NCI-H1436 (cell line): ENCODE results near the gene CASQ1.

Source experiments
- DNase-seq: peaks from one replicate; lab custom pipeline; 2025; lab: John Stamatoyannopoulos, UW

CASQ1 gene

DNA sequence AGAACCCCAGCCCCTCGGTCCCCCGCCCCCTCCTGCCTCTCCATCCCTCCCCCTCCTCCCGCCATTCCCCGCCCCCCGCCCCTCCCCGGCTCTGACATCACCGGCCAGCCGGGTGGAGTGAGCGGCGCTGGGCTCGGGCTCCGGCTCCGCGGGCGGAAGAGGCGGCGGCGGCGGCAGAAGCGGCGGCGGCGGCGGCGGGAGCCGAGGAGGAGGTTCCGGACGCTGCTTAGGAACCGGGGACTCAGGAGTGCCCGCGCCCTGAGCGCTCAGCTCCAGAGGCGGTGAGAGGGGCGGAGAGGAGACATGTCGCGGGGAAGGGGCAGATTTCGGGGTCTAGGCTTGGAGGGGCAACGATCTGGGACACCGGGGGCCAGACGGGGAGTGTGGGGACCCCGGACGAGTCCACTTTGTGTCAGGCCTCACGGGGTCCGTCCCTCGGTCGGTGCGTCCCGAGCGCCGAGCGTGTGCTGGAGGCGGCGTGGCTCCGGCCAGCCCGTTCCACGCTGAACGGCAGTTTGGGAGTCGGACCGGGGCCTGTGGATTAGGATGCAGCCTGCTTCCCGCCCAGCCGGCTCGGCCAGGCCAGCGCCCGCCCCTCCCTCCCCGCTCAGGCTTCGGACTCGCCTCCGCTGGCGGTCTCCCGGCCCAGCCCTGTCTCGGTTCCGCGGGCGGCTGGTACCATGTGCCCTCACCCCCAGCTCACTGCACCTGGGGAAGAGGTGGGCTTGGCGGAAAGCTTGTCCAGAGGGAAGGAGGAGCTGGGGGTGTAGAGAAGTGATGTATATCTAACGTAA is 15.1 kb downstream of the CASQ1 start, which contains the start of gene PEA15:
TSS of gene PEA15 (plus strand) at position 143 of the 794 bp plus-strand sequence. CDS start 6,161 bp downstream, outside the sequence.
- DNase-seq: peak; percentile 63

DNA sequence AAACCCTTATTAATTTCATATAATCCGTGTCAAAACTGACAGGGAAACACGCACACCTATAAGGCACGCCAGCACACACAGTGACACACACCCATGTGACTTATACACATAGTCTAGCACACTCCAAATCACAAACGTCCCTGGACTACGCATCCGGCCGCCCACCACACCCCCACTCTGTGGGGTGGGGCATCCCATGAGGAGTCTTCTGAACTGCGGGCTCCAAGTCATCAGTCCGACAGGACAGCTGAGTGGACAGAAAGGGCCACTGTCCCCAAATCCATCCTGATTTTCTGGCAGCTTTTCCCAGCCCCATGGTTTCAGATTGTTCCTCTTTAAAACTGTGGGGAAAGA is 15.6 kb downstream of the CASQ1 start:
- DNase-seq: no peak

DNA sequence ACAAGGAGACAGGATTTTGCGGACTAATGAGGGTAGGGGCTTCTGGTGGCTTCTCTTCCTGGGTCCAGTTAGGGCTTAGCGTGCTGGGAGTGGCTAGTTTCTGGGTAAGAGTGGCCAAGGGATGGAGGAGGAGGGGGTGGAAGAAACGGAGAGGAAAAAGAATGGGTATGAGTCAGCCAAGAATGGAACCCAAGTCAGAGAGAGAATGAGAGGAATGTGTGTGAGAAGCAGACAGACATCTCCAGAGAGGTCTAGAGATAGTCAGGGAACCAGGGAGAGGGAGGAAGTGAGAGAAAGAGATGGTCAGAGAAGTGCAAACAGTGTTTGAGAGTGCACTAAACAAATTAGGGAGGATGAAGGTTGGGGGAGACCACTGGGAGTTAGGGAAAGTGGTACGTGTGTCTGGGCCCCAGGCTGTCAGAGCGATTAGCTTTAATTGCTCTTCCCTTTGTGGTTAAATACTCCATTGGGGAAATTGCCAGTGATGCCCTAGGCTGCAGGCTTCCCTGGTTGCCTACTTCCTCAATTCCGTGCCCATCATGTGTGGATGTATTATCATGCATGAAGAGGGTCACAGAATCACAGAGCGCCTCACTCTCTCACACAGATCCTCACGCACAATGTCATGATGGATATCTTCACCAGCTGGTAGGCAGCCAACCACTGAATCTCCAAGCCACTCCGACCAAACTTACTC is 16.2 kb downstream of the CASQ1 start:
- DNase-seq: no peak

DNA sequence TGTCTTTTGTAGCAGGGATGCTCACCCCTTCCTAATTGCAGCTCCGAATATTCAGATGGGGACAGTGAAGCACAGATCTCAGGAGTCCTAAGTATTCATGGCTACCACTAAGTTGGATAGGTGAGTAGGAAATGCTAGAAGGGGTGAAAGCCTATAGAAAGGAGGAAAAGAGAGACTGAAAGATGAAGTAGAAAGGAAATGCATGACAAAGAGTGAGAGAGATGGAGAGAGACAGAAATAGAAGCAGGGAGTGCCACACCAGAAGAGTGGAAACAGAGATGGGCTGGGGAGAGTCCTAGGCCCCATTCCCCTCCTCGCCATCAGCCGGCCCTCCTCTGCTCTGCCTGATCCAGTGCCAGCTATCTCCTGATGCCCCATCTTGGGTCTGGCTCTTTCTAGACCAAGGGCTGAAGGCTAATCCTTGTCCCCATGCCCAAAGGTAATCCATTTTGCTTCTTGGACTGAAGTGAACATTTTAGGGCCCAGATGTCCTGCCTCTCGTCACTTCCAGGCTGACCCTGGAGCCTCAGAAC is 16.8 kb downstream of the CASQ1 start:
- no peak for DNase-seq

DNA sequence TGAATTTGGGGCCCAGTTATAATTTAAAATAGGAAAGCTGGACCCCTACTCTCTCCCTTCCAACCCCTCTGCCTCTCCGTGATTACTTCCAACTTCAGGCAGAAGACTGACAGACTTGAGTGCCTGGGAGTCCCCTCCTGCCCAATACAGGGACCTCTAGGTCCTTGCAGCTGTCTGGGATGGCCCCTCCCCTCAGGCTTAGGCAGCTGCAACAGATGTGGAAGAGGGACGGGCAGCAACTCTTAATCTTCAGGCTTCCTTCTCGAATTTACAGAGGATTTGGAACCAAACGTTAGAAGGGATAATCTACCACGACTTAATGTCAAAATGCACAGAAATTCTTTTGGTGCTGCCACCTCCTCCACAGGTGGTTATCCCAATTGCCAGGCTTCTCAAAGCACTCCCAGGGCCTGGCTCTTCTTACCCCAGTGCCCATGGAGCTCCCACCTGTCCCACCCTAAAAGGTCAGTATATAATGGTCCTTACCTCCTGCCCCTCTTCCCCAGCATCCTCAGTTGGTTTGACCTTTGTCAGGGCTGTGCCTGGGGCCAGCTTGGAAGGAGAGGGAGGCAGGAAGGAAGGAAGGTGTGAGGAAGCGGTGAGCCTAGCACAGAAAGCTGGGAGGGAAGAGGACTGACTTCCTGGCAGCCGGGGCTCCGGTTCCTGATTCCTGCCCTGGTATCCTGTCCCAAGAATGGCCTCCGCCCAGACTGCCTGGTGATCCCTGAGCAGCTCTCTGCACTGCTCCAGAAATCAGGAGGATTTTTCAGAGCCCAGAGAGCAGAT is 17.6 kb downstream of the CASQ1 start:
- no peak for DNase-seq

DNA sequence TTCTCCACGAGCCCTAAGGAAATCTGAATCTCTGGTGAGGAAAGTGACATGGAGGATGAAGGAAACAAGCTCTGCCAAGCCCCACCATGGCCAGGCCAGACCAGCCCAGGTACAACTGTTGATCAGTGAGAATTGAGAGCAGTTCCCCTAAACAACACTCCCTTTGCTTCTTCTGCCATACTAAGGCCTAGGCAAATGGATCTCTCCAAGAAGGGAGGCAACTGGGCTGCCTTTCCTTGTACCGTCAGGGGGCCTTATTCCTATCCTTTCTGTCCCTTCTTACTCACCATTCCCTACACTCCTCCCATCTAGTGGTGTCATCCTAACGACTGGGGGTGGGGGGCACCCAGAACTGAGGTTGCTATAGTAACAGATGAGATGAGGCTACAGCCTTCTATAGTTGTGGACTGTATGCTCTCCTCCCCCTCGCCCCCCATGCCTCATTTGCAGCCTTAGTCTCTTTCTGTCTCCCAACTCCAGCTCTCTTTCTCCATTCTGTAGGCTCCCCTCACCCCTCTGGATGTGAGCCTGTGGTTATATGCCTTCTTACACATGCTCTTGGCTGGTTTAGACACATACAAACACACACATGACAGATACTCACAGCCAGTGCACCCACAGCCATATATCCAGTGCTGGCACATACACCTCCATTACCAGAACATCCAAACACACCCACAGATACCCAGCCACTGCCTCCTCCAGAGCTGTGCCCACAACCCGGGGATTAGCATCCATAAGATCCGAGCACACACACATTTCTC is 18.4 kb downstream of the CASQ1 start:
- DNase-seq: no peak

DNA sequence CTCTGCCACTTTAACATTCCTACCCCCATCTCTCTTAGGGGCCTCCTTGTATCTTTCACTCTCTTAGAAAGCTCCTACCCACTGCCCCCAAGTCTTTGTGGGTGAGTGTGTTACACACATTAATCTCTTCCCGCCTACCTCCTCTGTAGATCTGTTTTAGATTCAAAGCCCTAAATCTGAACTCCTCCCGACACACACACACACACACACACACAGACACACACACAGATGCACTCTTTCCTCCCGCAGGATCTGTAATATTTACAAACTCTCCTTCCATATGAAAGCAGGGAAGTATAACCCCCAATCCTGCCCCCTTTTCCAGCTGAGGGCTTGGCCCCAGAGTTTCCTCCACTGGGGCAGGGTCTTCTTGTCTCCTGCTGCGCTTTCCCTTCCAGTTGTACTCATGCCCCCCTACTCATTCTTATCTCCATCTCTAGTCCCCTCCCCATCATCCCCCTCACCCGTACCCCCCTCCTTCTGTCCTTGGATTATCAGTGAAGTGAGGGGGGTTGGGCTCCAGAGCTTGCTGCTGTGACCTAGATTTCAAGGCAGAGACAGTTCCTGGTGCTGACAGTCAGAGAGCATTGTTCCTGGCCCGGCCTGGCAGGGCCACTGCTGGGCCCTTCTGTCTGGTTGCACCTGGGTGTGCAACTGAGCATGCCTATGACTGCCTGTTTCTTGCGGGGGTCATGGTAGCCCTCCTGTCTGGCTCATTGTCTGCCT is 19.1 kb downstream of the CASQ1 start:
- no peak for DNase-seq

DNA sequence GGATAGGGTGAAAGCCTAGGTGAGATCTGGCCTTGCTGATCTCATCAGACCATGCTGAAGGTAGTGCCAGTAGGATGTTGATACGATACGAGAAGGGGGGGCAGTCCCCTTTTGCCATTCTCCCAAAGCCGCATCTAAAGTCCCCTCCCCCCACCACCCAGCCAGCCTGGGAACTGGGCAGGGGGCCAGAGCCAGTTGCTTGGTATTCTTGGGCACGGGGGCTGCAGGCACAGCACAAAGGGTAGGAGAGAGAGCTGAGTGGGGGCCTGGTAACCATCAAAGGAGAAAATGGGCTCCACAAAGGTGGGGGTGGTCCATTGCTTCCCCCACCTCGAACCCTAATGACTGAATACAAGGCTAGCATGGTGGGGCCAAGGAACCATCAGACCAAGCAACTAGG is 20.2 kb downstream of the CASQ1 start:
- no peak for DNase-seq

DNA sequence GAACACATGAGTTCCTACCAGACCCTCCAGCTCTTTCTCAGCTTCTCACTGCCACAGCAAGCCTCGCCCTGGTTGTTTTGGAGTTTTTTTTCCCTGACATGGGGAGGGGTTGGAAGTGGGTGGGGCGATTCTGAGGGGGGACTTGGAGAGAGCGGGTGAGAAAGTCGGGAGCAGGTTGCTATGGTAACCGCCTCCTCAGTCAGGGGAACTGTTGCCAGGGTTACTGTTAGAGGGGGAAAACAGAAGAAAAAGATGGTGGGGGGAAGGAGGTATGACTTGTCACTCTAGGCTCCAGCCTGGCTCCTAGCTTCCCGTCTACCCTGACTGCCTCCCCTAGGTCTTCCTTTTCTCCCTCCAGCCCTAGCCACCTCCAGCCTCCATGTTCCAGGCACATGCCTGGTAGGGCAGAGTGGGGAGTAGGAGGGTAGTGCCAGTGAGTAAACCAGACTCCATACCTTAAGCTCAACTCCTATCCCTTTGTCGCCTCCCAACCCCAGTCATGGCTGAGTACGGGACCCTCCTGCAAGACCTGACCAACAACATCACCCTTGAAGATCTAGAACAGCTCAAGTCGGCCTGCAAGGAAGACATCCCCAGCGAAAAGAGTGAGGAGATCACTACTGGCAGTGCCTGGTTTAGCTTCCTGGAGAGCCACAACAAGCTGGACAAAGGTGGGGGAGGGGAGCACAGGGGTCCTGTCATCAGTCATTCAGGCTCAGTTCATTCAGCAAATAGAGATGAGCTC is 20.8 kb downstream of the CASQ1 start:
- no peak for DNase-seq

DNA sequence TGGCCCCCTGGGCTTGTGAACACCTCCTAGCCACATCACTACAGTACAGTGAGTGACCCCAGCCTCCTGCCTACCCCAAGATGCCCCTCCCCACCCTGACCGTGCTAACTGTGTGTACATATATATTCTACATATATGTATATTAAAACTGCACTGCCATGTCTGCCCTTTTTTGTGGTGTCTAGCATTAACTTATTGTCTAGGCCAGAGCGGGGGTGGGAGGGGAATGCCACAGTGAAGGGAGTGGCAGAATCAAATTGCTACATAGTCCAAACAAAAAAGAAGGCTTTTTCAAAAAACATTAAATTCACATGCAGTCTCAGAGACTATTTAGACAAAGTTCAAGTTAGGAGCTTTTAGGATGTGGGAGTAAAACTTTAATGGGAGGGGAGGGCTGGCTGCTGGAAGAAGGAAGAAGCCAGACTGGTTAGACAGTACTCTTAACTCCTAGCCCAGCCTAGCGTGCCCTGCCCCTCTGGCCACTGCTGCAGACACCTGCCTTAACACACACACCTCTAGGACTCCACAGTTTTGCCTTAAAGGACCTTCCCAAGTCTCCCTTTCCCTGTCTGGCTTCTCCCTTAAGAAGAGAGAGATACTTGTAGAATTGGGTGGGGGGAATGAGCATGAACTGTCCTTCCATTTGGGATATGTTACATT is 24.2 kb downstream of the CASQ1 start:
- no peak for DNase-seq

DNA sequence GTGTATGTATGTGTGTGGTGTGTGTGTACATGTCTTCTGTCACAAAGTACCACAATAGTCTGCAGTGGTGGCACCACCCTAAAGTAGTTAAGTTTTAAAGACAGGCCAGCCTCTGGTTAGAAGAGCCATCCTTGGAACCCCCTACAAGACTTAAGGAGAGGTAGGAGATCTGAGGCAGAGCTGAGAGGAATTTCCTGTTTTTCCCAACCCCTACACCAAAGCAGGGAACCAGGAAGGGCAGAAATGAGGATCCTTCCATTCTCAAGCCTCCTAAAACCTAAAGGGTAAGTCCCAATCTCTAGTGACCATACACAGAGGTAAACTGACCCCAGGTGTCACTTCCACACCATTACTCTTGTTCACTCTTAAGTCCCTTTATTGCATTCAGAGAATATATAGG is 25.9 kb downstream of the CASQ1 start:
- no peak for DNase-seq

DNA sequence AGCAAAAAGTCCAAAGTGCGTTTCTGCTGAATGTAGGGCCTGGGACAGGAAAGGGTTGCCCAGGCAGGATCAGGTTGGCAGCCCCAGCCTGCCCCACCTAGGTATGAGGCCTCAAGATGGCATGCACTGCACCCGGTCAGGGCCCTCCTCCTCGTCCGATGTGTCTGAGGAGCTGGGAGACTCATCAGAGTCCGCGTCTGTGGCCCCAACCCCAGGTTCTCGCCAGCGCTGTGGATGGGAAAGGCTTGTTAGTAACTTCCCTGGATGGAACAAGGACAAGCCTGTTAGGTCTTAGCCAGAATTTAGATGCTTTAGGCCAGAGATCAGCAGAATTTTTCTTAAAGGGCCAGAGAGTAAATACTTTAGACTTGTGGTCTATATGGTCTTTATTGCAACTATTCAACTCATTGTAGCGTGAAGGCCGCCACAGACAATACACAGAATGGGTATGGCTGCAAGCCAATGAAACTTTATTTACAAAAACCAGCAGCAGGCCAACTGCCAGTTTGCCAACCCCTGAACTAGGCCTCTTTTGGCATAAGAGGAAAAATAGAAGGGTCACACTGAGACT is 27.2 kb downstream of the CASQ1 start:
- no peak for DNase-seq

DNA sequence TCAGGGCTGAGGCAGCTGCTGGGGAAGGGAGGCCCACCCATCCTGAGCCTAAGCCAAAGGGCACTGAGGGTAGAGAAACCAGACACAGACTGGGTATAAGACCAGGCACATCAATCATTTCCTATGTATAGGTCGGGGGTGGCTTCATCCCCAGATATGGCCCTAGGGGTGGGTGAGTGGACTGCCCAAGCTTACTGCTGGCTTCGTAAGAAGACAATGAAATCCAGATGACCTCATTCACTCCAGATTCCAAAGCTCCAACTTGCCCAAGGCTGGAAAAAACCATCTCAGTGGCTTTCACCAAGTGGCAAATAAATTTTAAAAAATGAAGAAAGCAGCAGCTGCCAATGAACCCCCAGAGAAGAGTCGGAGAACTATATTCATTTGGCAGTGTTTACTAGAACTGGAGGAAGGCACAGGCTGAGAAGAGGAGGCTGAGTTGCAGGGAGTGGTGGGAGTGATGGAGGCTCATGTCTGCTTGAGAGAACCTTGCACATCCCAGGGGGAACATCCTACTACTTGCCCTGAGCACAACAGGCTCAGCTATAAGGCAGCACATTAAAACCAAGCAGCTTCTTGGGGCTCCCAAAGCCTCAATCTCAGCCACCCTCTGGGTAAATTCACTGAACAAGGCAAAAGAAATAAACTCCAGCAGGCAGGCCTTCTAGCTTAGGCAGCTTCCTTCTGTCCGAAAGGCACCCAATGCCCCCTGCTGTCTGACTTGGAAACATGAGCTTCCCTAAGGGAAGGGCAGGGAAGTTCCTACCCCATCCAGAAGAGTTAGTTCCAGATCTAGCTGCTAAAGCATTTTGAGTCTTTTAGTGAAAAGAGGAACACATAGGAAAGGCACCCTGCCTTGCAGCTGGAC is 28.9 kb downstream of the CASQ1 start:
- DNase-seq: no peak

DNA sequence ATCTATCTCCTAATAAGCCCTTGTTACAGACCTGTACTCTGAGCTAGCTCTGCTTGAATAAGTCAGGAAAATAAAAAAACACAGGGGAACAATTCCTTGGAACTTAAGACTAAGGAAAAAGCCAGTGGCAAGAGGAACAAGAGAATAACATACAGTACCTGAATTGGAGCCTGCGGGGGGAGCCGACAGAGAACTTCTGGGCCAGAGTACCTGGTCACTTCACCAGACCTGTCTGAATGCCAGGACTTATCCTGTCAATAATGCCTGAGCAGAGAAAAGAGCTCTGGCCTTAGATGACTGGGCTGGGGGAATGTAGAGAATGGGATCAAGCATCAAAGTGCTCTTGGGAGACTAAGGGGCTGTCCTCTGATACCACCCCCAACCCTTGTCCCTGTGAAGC is 29.9 kb downstream of the CASQ1 start:
- no peak for DNase-seq

DNA sequence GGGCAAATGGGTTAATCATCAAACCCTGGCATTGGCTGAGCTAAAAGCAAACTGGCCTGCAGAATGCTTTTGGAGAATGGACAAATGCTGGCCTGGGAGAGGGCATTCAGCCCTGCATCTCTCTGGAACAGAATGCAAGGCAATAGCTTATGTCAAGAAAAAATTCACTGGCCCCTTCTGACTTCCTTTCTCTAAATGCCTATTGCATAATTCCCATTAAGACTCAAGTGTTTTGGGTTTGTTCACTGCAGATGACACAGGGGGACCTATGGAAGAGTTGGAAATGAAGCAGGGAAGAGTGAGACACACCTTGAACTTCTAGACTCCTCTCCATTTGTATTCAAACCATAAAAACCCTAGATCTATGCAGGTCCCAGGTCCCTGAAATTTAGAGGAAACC is 30.7 kb downstream of the CASQ1 start:
- DNase-seq: no peak

DNA sequence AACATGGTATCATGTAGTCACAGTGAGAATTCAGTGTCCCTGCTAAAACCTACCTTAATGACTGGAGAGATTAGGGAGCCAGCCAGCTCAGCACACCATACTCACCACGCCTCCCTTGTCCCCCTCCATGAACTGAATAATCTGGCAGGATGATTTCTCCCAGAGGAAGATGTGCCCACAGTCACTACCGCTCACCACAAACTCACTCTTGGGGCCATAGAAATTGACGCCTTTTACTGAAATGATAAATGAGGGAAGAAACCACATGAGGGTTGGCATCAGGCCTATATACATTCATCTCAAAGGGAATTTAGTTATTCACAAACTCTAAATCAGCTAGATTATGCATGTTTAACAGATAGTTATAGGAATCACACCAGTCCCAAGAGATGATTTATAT is 32.2 kb downstream of the CASQ1 start:
- DNase-seq: no peak

DNA sequence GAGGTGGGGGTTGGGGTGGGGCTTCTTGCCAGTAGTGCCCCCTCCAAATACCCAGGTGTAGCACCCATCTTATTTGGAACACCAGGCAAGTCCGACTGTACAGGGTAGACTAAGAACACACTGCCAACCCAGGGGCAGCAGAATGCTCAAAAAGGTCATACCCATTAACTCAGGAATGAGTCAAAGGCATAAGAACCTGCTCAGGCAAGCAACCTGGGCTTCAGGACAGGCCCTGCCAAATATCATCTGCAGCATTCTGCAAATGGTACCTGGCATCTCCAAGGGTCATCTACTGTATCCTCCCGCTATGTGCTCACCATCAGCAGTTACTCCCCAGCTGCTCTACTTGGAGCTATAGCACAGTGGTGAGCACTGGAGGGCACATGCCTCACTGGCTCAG is 34.2 kb downstream of the CASQ1 start:
- no peak for DNase-seq

DNA sequence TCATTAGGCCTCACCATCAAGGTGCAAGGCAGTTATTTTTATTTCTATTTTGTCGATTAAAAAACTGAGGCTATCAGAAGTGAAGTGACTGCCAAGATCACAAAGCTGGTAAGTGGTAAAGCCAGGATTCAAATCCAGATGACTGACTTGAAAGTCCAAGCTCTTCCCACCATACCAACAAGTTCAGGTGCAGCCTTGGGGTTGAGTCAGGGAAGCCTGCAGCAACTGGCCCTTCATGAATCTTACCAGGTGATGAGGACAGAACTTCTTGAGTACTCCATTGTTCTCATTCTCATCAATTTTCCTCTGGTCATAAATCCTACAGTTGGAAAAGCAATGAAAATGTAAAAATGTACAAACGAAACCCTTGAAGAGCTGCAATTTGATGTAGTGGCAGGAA is 35.0 kb downstream of the CASQ1 start:
- DNase-seq: no peak

DNA sequence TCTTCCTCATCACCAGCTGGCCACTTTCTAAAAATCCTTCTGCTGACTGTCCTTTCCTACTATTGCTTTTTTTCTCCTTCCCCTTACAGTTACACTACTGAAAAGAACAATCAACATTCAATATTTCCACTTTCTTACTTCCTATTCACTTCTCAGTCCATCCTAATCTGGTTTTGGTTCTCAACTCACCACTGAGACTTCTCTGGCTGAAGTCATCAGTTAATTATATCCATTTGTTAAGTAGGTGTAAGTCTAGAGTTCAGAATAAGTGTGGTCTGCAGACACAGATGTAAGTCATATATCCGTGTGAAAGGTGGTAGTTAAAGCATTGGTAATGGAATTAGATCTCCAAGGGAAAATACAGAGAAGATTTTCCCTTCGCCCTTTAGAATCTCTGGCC is 36.2 kb downstream of the CASQ1 start:
- no peak for DNase-seq
